HuH-7 (cell line): ENCODE data around the gene AGPAT4.
"Not testable (repeated sequence)": the region's sequence is repeated elsewhere in the genome, so short reads cannot be mapped to it uniquely, and the experiment has no call there.

Source experiments
- DNase-seq: peaks from one replicate; pipeline ENCODE4 v3.0.0; 2011; ENCODE audit warnings: low spot score

Gene AGPAT4

DNA sequence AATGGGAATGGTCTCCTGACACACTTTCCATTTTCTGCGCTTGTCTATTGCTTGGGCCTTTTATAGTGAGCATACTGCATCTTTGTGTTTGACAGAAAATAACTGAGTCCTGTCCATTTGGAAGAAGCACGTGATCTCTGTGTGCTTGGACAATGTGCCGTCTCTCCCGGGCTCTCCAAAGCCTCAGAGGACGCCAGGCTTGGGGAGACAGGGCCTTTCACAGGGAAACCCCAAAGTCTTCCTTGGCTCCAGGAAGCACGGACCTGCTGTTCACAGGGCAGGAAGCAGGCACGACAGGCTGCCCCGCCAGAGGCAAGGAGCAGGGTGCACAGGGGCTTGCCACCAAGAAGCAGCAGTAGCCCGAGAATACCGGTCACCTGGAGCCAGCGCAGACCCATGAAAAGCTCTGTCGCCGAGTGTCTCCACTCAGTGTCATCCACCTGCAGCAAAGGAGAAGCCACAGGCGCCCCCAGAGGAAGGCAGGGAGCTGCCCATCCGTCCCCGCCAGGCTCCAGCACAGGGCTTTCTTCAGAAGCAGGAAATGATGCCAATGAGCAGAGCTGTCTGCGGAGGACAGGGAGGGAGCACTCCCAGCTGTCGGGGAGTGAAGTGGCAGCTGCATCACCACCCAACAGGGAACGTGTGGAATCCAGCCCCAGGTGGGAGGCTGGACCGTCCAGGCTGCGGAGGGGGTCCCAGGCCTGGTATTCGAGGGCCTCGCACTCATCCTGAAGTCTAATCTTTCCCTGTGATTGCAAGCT lies 135.1 kb downstream of the AGPAT4 start:
- no peak for DNase-seq

DNA sequence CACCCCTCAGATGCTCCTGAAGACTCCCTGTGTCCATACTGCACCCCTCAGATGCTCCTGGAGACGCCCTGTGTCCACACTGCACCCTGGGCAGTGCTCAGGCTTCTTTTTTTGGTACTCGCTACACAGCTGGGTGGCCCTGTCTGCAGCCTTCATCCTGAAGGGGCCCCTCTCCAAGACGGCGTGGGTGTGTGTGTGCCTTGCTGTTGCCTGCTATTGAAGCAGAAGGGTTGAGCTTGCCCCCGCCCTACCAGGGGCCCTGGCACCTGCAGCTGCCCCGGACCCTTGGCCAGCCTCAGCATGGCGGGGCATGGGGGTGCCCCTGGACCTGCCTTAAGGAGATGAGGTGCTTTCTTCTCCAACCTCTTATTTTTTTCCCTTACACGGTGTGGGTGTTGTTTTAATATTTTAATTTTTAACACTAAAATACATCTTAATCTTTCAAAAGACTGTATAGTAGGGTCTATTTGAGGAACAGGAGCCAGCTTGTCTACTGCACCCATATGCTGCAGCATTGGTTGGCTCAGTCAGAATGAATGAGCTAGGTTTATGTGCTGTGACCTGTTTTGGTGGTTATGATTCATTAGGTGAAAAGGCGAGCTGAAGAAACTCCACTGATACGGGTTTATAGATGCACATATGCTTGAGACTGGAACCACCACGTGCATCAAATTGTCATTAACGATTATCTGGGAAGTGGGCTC lies 135.9 kb downstream of the AGPAT4 start:
- no peak for DNase-seq

DNA sequence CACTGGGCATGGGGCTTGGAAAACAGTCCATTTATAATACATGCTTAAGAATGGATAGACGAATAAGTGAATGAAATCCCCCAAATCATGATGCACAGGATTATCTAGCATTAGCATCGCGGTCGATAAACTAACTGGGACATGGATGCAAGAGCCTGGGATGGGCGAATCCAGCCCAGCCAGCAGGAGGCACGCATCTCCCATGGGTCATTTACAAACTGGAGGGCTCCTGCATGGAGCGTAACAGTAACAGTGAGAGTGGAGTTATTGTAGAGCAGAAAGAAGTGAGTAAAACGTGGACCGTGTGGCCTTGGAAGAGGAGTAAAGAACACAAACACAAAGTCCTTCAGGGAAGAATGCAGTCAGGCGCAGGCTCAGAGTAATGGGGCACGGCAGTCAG lies 136.5 kb downstream of the AGPAT4 start:
- DNase-seq = no peak

DNA sequence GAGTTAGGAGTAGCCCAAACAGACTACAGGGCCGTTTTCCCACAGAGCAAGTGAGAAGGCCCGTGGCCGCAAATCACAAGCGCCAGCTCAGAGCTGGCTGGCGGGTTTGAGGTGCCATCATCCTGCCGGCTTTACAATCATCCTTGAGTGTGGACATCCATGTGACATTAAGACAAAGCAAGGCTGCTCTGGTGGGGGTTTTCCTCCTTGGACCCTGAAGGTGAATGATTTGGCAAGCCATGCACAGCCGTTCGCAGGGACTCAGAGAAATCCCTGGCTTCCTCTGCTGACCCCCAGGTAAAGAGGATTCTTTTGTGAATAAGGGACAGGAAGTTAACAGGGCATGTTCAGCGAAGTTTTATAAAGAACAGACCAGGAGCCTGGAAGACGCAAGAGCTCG lies 137.2 kb downstream of the AGPAT4 start:
- no peak for DNase-seq

DNA sequence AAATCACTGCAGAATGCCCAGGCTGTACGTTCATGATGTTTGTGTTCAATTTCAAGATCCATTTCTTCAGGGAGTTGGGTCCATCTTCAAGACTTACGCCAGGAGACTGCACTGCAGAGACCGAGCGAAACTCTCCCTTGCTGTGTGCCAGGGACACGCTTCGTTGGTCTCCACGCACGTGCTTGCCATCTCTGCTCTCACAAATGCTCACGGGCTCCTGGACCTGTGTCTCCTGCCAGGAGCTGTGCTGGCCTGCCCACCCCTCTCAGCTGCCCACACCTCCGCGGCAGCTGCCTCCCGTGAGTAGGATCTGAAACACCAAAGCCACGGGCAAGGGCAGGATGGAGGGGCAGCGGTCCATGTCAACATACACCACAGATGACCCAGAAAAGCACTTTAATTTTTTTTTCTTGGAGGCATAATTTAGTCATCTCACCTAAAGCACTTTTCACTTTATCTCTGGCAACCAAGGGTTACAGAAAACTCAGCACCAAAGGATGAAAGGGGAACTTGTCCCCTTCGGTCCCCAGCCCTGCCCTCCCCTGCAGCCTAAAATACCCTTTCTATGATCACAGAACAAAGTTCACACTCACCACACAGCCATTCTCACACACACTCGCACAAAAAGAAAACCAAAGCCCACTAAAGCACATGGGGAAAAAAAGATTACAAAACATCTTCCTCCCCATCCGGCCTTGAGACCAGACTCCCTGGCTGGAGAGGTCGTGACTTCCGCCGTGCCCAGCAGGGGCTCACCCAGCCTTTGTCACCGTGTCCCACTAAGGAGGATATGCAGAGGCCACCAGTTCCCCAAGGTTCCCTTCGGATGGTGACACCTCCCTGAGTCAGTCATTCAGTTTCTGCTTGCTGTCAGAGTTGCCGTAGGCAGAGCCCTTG lies 137.9 kb downstream of the AGPAT4 start:
- DNase-seq = no peak

DNA sequence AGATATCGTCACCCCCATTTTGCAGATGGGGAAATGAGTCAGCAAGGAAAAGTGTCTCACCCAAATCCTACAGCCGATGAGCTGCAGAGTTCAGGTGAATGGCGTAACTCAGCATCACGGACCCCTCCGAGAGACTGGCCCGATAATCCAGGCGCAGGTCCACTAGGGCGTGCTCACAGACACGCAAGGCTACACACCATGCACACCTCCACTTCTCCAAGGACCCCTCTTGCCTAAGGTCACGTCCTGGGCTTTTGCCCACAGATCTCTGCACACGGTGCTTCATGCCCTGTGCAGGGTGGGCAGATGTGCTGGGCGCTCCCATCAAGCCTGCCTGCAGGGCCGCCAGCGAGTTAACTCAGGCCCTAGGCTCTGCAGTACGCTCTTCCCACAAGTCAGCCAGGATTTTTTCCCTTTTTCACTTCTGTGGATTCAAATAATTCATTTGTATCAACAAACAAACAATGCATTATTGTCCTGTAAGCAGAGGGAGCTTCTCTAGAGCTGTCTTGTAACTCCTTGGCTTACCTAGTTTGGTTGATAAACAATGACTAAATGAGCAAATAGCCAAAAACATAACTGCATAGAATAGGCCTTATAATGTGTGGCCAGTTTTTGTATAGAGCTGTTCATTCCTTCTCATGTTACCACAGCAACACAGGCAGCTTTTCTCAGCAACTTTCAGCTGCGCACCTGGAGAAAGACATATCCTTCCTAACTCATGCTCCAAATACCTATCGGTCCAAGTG lies 139.1 kb downstream of the AGPAT4 start:
- no peak for DNase-seq

DNA sequence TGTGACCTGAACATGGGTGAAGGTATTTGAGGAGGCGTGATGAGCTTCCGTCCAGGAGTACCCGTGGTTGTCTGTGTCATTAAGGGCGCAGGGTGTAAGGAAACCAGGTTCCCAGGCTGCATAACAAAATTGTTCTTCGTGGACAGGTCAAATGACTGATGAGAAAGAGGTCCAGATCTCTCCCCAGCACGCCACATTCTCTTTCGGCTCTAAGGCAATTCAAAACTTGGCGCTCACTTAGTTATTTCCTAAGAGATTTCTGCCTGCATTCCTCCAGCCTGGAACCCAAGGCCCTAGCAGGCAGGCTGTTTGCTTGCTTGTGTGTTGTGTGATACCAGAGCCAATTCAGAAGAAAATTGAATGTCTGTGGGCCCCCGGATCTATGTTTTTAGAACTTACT lies 139.9 kb downstream of the AGPAT4 start:
- no peak for DNase-seq

DNA sequence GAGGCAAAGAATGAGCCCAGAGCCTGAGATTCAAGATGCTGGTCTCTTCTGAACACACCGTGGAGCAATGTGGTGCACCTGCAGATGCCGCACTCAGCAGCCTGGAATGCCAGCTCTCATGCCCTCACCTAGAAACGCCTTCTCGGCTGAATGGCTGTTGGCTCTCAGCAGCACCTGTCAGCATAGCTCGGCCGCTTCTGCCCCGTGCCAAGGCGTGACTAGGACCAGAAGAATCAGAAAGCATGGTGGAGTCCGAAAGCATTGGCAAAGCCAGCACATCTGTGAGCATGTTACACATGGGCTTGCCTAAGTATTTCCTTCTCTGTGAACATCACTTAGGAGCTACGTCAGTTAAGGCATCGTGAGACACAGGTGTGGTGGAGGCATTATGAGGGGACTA lies 141.5 kb downstream of the AGPAT4 start:
- DNase-seq = no peak

DNA sequence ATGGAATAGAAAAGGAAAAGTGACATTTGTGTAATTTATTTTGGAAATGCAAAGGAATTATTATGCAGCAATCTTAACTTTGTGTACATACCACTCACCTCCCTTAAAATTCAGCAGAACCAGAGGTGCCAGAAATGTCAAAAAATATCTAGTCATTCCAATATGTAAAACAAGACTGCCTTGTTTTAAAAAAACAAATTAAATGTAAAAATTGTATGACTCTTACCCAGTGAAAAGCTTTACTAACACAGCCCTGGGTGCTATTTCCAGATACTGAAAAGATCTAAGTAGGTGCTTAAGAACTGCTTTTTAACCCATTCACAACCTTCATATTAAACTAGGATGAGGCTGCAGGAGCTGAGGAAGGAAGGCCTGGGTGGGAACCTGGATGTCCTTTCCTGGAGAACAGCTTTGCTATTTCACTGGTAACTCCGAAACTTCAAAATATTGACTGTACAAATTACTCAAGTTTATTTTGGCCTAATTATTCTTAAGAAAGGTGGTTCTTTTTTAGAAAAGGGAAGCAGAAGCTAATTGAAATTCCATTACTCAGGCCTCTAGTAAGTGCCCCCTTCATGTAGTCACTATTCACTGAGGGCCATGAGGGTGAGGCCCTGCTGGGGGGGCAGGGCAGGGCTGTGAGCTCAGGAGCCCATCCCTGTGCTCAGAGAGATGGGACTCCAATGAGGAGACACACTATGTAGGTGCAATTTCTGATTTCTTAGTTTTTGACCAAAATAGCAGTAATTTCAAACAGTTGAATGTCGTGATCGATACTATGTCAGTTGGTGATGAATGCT lies 142.7 kb downstream of the AGPAT4 start:
- no peak for DNase-seq

DNA sequence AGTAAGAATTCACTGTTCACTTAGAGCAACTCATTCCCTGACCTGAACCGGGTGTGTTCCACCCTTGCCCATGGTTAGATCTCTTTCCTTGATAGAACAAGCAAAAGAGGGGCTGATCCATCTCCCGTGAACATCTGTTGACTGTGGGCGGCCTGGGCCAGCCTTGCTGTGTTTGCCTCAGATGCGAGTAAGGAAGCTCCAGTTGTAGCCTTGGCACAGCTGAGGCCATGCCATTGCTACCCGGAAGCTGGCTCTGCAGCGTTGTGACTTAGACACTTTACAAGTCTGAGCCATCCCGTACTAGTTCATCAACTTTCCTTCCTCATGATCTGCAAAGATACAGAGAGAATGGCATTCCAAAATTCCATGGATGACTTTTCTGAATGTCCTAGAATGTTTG lies 143.3 kb downstream of the AGPAT4 start:
- DNase-seq = no peak

DNA sequence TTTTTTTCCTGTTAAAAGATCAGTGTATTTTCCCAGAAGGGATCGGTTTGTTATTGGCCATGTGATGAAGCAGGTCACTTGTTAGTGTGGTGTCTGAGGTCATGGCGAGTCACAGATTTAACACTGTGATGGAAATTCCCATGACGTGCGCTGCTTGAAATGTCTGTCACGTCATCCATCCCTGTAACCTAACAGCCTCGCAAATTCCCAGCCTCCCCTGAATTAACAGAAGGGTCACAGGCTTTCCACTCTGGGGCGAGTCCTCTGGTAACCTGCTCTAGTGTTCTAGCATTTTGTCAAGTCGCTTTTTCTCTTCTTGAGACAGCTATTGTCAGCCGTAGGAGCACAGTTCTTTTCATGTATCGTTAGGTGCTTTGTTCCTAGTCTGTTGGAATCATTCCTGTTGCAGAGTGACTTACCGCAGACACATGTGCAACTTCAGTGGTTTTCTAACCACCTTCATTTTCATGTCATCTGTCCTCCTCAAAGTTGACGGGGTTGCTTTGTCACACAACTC lies 145.1 kb downstream of the AGPAT4 start:
- no peak for DNase-seq

DNA sequence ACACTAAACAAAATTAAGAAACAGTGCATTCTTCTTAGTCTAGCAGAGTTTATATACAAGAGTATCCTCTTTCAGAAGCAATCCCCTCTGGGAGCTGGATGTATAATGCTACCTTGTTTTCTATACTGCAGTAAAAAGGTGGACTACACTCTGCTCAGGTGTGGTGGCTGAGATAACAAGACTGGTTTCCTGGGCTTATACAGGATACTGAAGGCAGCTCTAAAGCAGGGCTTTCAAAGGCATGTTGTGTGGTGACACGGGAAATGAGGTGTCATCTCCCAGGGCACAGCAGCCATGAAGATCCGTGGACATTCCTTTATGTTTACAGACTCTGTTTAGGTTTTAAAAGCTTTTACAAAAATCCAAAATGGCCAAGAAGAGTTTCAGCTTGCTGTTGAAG lies 145.6 kb downstream of the AGPAT4 start:
- DNase-seq = no peak

DNA sequence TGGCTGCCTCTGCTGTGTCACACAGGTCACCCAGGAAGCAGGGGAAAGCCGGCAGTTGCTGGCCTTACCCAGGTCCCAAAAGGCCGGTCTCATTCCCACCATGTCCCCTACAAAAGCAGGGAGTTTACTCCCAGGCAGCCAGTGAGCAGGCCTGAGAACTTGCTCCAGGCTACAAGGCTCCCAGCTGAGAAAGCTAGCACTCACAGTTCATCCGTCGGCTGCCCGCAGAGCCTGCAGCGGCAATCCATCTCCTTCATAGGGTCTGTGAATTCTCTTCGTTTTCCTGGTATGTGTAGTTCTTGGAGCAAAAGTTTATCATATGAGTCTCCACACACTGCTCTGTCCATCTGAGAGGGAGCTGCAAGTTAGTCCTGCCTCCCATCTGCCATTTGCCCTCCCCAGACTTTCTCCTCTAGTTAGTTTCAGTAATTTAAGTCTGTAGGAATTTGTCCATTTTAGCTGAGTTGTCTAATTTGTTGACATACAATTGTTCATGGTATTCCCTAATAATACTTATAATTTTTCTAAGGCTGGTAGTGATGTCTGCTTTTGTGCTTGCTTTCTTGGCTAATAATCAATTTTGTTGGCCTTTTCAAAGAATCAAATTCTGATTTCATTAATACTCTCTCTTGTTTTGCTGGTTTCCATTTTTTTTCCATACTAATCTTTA lies 146.7 kb downstream of the AGPAT4 start:
- DNase-seq = no peak

DNA sequence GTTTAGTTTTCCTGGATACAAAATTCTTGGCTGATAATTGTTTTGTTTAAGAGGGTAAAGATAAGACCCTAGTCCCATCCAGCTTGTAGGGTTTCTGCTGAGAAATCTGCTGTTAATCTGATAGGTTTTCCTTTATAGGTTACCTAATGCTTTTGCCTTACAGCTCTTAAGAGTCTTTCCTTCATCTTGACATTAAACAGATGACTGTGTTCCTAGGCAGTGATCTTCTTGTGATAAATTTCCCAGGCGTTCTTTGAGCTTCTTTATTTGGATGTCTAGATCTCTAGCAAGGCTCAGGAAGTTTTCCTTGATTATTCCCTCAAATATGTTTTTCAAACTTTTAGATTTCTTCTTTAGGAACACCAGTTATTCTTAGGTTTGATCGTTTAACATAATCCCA lies 148.3 kb downstream of the AGPAT4 start:
- no peak for DNase-seq

DNA sequence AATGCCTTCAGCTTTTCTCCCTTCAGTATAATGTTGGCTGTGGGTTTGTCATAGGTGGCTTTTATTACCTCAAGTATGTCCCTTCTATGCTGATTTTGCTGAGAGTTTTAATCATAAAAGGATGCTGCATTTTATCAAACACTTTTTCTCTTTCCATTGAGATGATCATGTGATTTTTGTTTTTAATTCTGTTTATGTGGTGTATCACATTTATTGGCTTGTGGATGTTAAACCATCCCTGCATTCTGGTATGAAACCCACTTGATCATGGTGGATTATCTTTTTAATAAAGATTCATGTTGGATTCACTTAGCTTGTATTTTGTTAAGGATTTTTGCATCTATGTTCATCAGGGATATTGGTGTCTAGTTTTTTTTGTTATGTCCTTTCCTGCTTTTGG lies 150.5 kb downstream of the AGPAT4 start:
- not testable (repeated sequence) for DNase-seq

DNA sequence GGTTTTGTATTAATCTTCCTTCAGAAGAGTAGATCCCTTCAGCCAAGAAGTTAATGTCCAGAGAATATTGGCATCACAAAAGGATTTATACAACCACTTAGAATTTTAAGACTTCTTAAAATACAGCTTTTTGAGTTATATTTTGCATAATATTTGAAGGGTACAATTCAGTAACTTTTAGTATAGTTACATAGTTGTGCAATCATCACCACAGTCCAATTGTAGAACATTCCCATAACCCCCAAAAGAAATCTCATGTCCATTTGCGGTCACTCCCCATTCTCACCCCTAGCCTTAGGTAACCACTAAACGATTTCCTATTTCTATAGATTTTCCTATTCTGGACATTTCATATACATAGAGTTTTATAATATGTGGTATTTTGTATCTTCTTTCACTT lies 155.9 kb downstream of the AGPAT4 start:
- no peak for DNase-seq

DNA sequence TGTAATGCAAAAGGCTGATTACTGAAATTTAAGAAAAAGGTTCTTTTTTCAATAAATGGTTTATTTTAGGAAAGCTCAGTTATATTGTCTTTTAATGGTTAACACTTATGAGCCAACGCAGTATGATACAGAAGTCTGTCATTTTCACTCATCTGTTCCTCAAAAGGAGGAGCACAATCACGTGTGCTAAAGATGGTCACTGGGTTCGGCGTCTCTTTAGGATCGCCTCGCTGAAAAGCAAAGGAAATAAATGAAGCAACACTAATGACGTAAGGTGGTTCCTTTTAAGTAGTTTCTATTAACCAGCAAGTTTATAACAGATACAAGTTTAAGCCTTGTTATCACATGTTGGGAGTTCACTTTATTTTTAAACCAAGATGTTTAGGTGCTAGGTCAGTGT lies 156.6 kb downstream of the AGPAT4 start:
- DNase-seq = no peak

DNA sequence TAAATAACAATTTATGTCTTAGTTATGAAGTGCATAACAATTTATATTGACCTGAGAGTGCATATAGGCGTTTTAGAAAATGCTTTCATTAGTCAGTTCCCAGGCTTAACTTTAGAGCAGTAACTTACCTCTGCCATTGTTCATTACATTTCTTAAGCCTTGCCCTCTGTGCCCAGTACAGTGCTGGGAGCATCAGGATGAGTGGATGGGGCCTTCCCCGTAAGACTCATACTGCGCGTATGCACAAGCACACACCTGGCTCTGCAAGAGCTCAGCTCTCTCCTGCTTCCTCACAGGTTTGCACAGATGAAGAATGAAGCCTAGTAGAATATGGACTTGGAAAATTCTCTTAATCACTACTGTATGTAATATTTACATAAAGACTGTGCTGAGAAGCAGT lies 157.3 kb downstream of the AGPAT4 start:
- no peak for DNase-seq

DNA sequence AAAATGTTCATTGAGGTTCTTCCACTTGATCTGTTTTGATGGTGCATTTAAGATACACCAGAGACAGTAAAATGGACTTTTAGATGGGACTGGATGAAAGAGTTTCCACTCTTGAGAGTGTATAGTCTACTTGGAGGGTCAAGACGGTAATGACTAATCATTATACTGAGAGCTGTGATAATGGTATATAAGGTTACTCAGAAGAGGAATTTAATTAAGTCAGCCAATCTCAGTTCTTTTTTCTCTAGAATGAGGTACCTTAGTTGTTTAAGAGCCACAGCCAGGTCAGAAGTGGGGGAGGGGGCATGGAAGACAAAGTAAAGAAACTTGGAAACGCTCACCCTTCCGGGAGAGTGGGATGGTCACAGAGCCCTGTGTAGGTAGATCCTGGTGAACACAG lies 158.4 kb downstream of the AGPAT4 start:
- DNase-seq = no peak

DNA sequence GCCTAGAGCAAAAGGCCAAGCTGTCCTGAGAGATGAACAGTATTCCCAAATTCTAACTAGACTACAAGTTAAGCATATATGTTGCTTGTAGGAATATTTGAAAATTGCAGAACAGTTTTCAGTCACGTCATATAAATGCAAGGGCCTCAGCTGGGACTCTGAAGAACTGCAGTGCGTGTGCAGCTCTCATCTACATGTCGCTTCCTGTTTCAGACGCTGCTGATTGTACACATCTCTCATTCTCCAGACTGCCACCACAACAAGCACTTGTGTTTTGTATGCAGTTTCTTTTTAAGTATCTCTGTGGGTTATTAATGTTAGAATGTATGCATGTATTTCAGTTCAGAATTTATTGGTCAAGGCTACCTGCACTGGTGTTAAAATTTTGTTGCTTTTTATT lies 162.6 kb downstream of the AGPAT4 start:
- DNase-seq = no peak
